ENCODE data around the gene HMX1.

Gene HMX1

DNA sequence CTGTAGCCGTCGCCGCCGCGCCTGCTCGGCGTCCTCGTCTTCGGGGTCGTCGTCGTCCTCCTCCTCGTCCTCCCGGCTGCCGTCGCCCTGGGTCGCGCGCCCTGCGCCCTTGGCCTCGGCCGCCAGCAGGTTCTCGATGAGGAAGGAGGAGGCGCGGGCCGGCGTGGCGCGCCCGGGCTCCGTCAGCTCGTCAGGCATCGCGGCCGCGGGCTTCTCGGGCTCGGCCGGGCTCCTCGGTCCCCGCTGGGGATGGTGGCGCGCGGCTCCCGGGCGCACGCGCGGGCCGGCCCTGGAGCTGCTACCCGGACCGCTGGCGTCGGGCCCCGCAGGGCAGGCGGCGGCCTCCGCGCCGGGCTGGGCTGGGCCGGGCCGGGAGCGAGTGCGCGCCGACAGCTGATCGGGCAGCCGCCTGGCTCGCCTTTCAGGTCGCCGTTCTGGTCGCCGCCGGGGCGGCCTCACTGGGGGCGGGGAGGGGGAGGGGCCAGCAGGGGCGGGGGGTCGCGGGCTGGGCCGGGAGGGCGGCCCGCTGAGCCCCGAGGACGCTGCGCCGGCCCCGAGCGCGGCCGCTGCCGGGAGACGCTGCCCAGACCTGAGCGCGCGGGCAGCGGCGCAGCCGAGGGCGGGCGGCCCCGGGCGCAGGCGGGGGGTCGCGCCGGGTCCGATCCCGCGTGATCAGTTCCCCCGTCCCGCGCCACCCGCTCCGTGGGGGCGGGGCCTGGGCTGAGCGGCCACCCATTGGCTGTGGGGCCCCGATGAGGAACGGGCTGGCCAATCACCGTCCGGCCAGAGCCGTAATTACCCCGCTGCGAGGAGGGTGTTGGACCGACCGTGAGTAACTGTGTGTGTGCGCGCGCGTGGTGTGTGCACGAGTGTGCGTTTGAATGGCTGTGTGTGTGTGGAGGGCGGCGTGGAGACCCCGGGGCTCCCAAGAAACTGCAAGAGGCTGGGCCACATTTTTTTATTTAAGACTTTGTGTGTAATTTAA is at the start of gene HMX1:
TSS of gene HMX1 (minus strand) at position 423 of the 985 bp plus-strand sequence. CDS start at position 198, 225 bp downstream.
- DNase-seq (ENCODE audit: low read depth, low spot score) = no peak
- peaks cover 94% of the 10 kb centered on the region for H3K27me3 ChIP-seq (ENCODE audit: control insufficient read depth, insufficient read depth, low read length)
- peak within 1 kb of the TSS; percentile 18; the same call in 1 of the 2 replicates for H3K4me3 ChIP-seq (ENCODE audit: low read length)
- no peaks in the 10 kb centered on the region for H3K36me3 ChIP-seq (ENCODE audit: control insufficient read depth, insufficient read depth, low read length)
- no CpG with 5 or more reads among the region's 134 CpGs for WGBS (ENCODE audit: insufficient coverage, insufficient read length)
- H3K4me1 ChIP-seq (ENCODE audit: control insufficient read depth, insufficient read depth, low read length) = no peaks in the 10 kb centered on the region; the same call in 1 of the 2 replicates
- no peak within 1 kb of the TSS for H3K27ac ChIP-seq (ENCODE audit: low read length)
- no peaks in the 10 kb centered on the region for H3K9me3 ChIP-seq (ENCODE audit: control insufficient read depth, insufficient read depth, low read length)

DNA sequence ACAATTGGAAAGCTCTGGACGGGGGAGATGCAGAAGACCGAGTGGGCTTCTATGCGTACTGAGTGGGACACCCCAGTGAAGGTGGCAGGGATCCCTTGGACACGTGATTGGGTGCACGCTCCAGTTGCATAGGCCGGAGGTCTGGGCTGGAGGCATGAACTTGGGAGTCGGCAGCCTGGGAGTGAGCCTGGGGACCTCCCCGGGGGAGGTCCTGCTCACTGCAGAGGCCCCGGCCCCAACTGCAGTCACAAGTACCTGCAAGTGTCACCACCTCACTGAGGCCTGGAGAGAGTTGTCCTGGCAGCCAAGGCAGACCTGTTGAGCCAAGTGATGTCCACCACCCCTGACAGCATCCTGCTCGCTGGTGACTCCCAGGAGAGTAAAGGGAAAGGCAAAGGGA is 49.3 kb upstream of the HMX1 start:
- H3K27me3 ChIP-seq (ENCODE audit: control insufficient read depth, insufficient read depth, low read length) = no peaks in the 10 kb centered on the region
- H3K36me3 ChIP-seq (ENCODE audit: control insufficient read depth, insufficient read depth, low read length) = no peaks in the 10 kb centered on the region
- H3K27ac ChIP-seq (ENCODE audit: low read length) = no peak overlapping the region
- WGBS (ENCODE audit: insufficient coverage, insufficient read length) = no CpG with 5 or more reads among the region's 10 CpGs
- H3K9me3 ChIP-seq (ENCODE audit: control insufficient read depth, insufficient read depth, low read length) = no peaks in the 10 kb centered on the region
- no peak overlapping the region for H3K4me3 ChIP-seq (ENCODE audit: low read length)
- no peaks in the 10 kb centered on the region for H3K4me1 ChIP-seq (ENCODE audit: control insufficient read depth, insufficient read depth, low read length)
- no peak for DNase-seq (ENCODE audit: low read depth, low spot score)

DNA sequence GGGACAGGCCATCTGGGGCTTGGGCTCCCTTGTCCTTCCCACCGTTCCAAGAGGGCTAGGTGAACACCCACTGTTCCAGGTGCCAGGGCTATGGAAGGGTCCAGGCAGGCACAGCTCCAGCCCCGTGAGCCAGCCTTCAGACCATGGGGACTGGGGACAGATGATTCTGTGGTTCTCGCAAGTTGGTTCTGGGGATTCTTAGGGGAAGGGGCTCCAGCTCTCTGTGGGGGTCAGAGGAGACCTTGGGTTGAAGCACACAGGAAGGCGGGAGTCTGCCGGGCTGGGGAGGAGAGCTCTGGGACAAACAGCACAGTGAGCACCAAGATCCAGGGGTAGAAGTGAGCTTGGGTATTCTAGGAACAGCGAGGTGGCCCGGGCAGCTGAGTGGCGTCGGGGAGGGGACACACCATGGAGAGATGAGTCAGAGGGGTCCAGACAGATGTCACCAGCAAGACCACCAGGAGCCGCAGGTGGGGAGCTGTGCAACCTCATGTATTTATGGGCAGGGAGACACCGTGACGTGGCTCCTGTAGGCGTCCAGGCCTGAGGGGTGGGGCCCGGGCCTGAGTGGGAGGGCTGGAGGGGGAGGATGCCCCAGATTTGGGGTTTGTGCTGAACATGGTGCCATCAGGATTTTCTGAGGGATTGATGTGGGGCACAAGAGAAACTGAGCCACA is 48.8 kb upstream of the HMX1 start:
- H3K9me3 ChIP-seq (ENCODE audit: control insufficient read depth, insufficient read depth, low read length) = no peaks in the 10 kb centered on the region
- H3K4me3 ChIP-seq (ENCODE audit: low read length) = no peak overlapping the region
- no peaks in the 10 kb centered on the region for H3K4me1 ChIP-seq (ENCODE audit: control insufficient read depth, insufficient read depth, low read length)
- H3K36me3 ChIP-seq (ENCODE audit: control insufficient read depth, insufficient read depth, low read length) = no peaks in the 10 kb centered on the region
- no peak overlapping the region for H3K27ac ChIP-seq (ENCODE audit: low read length)
- DNase-seq (ENCODE audit: low read depth, low spot score) = no peak
- no CpG with 5 or more reads among the region's 14 CpGs for WGBS (ENCODE audit: insufficient coverage, insufficient read length)
- no peaks in the 10 kb centered on the region for H3K27me3 ChIP-seq (ENCODE audit: control insufficient read depth, insufficient read depth, low read length)

DNA sequence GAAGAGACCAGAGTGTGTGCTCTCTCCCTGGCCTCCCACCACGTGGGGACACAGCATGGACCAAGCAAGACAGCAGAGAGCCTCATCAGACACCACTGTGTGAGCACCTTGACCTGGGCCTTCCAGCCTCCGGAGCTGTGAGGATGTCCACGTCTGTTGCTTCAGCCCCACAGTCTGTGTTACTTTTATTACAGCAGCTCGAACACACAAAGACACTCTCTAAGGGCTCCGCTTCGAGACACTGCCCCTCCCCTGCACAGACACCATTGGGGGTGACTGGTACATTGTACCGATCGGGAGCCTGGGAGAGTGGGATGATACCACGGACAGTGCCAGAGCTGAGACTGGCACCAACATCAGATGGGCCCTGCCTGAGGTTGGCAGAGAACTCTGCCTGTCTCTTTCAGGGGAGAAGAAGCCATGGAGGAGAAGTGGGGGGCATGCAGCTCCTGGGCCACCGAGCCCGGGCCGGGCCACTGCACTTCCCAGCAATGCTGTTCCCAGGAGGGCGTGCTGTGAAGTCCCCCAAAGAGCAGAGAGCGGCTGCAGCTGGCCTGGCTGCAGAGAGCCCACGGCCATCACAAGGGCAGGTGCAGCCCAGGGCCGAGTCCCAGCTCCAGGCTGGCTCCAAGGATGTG is 48.1 kb upstream of the HMX1 start:
- no peak overlapping the region for H3K27ac ChIP-seq (ENCODE audit: low read length)
- H3K36me3 ChIP-seq (ENCODE audit: control insufficient read depth, insufficient read depth, low read length) = no peaks in the 10 kb centered on the region
- H3K9me3 ChIP-seq (ENCODE audit: control insufficient read depth, insufficient read depth, low read length) = no peaks in the 10 kb centered on the region
- no peaks in the 10 kb centered on the region for H3K4me1 ChIP-seq (ENCODE audit: control insufficient read depth, insufficient read depth, low read length)
- no peak for DNase-seq (ENCODE audit: low read depth, low spot score)
- no CpG with 5 or more reads among the region's 16 CpGs for WGBS (ENCODE audit: insufficient coverage, insufficient read length)
- H3K4me3 ChIP-seq (ENCODE audit: low read length) = no peak overlapping the region
- H3K27me3 ChIP-seq (ENCODE audit: control insufficient read depth, insufficient read depth, low read length) = no peaks in the 10 kb centered on the region

DNA sequence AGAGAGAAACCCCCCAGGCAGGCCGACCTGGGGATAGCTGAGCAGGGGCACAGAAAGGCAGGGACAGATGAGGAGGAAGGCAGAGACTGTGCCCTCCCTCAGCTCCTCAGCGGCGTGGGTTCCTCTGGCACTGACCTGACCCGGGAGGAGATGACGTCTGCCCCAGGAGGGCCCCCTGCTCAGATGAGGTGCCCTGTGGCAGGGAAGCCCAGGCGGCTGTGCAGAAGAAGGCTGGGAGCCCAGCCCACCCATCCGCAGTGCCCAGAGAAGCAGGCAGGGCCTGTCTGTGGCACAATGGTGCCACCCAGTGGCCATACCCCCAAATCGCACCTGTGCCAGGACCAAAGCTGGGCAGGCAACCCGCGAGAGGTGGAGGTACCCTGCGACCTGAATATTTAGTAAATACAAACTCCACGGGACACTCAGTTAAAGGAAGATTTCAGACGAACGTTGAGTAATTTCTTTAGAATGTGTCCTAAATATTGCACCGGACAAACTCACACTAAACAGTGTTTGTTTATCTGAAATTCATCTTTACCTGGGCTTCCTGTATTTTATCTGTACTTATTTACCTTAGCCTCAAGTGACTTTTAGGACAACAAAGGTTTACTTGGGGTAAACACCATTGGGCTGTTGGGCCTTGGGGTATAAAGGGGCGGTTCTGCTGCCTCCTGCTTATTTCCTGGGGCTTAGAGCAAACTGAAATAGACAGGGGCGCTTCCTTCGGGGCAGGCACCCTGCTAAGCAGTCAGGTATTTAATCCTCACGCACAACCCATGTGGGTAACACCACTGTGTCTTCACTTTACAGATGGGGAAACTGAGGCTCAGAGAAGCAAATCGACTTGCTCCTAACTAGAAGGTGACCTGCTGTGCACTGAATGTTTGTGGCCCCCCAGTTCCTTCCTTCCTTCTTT is 46.5 kb upstream of the HMX1 start:
- Histone ChIP-seq H3K27me3 (ENCODE audit: control insufficient read depth, insufficient read depth, low read length) (no peaks in the 10 kb centered on the region), H3K4me3 (ENCODE audit: low read length) (no peak overlapping the region), H3K4me1 (ENCODE audit: control insufficient read depth, insufficient read depth, low read length) (no peaks in the 10 kb centered on the region), H3K36me3 (ENCODE audit: control insufficient read depth, insufficient read depth, low read length) (no peaks in the 10 kb centered on the region), H3K27ac (ENCODE audit: low read length) (no peak overlapping the region), H3K9me3 (ENCODE audit: control insufficient read depth, insufficient read depth, low read length) (no peaks in the 10 kb centered on the region)
- DNase-seq (ENCODE audit: low read depth, low spot score) = peak; percentile 55
- no CpG with 5 or more reads among the region's 20 CpGs for WGBS (ENCODE audit: insufficient coverage, insufficient read length)

DNA sequence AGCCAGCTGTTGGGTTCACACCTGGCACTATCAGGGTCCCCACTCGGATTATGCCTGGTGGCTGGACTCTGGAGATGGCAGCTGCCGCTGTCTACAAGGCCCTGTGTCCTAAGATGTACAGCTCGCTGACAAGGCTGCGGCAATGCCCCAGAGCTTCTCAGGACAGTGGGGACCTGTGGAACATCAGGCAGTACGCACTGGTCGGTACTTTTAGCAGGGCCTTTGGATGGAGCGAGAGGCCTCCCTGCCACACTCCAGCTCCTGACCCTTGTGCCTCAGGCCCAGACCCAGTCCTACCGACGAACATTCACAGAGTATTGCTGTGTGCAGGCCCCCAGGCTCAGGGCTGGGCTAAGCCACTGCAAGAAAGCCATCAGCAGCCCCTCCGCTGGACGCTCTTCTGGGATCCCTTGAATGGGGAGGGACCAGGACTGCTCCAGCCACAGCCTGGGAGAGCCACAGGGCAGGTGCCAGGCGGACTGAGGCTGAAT is 45.7 kb upstream of the HMX1 start:
- no peaks in the 10 kb centered on the region for H3K4me1 ChIP-seq (ENCODE audit: control insufficient read depth, insufficient read depth, low read length)
- DNase-seq (ENCODE audit: low read depth, low spot score) = no peak
- H3K9me3 ChIP-seq (ENCODE audit: control insufficient read depth, insufficient read depth, low read length) = no peaks in the 10 kb centered on the region
- no CpG with 5 or more reads among the region's 12 CpGs for WGBS (ENCODE audit: insufficient coverage, insufficient read length)
- no peak overlapping the region for H3K27ac ChIP-seq (ENCODE audit: low read length)
- no peaks in the 10 kb centered on the region for H3K27me3 ChIP-seq (ENCODE audit: control insufficient read depth, insufficient read depth, low read length)
- H3K36me3 ChIP-seq (ENCODE audit: control insufficient read depth, insufficient read depth, low read length) = no peaks in the 10 kb centered on the region
- no peak overlapping the region for H3K4me3 ChIP-seq (ENCODE audit: low read length)

DNA sequence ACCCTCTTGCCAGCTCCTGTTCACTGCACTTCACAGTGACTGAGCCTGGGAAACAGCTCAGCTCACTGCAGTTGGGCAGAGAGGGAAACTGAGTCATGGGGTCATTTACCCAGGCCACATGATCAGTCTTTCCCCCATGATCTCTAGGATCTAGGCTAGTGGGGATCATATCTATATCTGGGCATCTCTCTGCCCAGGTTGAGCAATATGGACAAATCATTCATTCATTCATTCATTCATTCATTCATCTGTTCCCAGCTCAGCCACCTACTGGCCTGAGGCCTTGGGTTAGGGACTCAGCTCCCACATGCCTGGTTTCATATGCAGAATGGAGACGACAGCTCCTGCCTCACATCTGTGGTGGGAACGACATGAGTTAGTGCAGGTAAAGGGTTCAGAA is 45.3 kb upstream of the HMX1 start:
- no peak for DNase-seq (ENCODE audit: low read depth, low spot score)
- no peaks in the 10 kb centered on the region for H3K9me3 ChIP-seq (ENCODE audit: control insufficient read depth, insufficient read depth, low read length)
- no peaks in the 10 kb centered on the region for H3K27me3 ChIP-seq (ENCODE audit: control insufficient read depth, insufficient read depth, low read length)
- H3K27ac ChIP-seq (ENCODE audit: low read length) = no peak overlapping the region
- no peaks in the 10 kb centered on the region for H3K4me1 ChIP-seq (ENCODE audit: control insufficient read depth, insufficient read depth, low read length)
- no peak overlapping the region for H3K4me3 ChIP-seq (ENCODE audit: low read length)
- H3K36me3 ChIP-seq (ENCODE audit: control insufficient read depth, insufficient read depth, low read length) = no peaks in the 10 kb centered on the region
- no CpG with 5 or more reads among the region's 2 CpGs for WGBS (ENCODE audit: insufficient coverage, insufficient read length)

DNA sequence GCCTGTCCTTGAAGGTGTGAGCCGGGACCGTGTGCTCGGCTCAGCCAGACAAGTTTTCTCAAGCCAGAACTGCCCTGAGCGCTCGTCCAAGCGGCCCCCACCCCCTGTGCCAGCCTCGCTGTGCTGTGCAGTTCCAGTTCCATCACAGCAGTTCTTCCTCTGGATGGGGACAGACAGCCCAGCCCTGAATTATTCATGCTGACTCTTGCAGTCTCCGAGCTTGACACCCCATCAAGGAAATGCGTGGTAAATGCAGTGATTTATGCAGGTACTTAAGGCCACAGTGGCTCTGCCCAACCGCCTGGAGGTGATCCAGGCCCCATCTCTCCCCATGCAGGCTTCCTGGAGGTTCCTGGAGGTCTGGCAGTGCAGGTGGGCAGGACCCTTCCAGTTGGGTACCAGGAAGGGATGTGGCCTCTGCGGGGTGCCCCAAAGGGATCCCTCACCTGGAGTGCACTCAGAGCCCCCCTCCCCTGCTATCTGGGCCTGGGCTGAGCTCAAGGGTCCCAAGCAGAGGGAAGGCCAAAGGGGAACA is 44.8 kb upstream of the HMX1 start:
- WGBS (ENCODE audit: insufficient coverage, insufficient read length) = no CpG with 5 or more reads among the region's 11 CpGs

DNA sequence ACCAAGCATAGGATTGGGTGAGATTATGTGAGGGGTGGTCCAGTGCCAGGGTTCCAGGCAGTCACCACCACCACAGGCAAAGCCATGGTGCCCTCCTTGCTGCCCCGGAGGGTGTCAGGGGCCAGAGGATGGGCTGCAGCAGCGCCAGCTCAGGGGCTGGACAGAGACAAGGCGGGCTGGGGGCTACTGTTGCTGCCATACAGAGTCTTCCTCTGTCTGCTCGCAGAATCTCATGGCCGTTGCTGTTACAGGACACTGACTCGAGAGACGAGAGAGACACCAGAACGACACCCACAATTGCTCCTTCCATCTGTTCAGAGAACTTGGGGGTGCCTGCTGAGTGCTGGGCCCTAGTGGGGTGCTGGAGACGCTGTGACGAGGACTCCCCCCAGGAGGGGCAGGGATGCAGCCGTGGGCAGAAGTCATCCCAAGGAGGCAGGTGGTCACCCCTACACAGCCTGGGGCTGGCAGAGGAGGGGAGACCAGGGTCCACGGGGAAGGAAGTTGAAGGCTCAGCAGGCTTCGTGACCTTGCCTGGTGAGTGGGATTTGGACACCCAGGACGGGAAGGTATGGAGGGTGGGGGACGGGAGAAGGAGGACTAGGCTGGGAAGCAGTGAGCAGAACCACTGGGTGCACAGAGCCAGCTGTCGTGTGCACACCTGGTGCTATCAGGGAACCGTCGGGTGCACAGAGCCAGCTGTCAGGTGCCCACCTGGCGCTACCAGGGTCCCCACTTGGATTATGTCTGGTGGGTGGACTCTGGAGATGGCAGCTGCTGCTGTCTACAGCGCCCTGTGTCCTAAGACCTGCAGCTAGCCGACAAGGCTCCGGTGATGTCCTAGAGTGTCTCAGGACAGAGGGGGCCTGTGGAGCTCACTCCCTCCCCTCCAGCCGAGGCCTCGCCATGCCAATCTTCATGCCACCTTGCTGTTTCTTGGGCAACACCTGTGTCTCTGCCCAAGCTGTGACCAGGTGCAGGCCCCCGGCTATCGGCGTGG is 43.9 kb upstream of the HMX1 start:
- Histone ChIP-seq H3K4me1 (ENCODE audit: control insufficient read depth, insufficient read depth, low read length) (no peaks in the 10 kb centered on the region), H3K4me3 (ENCODE audit: low read length) (no peak overlapping the region), H3K9me3 (ENCODE audit: control insufficient read depth, insufficient read depth, low read length) (no peaks in the 10 kb centered on the region), H3K36me3 (ENCODE audit: control insufficient read depth, insufficient read depth, low read length) (no peaks in the 10 kb centered on the region), H3K27ac (ENCODE audit: low read length) (no peak overlapping the region), H3K27me3 (ENCODE audit: control insufficient read depth, insufficient read depth, low read length) (no peaks in the 10 kb centered on the region)
- DNase-seq (ENCODE audit: low read depth, low spot score) = no peak
- no CpG with 5 or more reads among the region's 27 CpGs for WGBS (ENCODE audit: insufficient coverage, insufficient read length)

More for the DNA sequence above, 44.8 kb upstream of the HMX1 start:
- Histone ChIP-seq H3K27me3 (ENCODE audit: control insufficient read depth, insufficient read depth, low read length) (no peaks in the 10 kb centered on the region), H3K4me3 (ENCODE audit: low read length) (no peak overlapping the region), H3K36me3 (ENCODE audit: control insufficient read depth, insufficient read depth, low read length) (no peaks in the 10 kb centered on the region), H3K9me3 (ENCODE audit: control insufficient read depth, insufficient read depth, low read length) (no peaks in the 10 kb centered on the region), H3K27ac (ENCODE audit: low read length) (no peak overlapping the region), H3K4me1 (ENCODE audit: control insufficient read depth, insufficient read depth, low read length) (no peaks in the 10 kb centered on the region)
- DNase-seq (ENCODE audit: low read depth, low spot score) = no peak

Data from iPS DF 6.9 (cell line).